HG03521 (cell line): Measurements from ENCODE around the gene TUSC2.

Source experiments
- ATAC-seq: cut with Tn5 transposase; IDR thresholded peaks from one replicate; pipeline ENCODE4 v1.9.1; 2021; ENCODE audit warnings: mild to moderate bottlenecking, moderate library complexity; ENCODE audit not compliant: unreplicated experiment

Gene TUSC2

GRCh38 chr3:50354850-50355249, 26.8 kb upstream of the TUSC2 start:
- no peak for ATAC-seq

DNA sequence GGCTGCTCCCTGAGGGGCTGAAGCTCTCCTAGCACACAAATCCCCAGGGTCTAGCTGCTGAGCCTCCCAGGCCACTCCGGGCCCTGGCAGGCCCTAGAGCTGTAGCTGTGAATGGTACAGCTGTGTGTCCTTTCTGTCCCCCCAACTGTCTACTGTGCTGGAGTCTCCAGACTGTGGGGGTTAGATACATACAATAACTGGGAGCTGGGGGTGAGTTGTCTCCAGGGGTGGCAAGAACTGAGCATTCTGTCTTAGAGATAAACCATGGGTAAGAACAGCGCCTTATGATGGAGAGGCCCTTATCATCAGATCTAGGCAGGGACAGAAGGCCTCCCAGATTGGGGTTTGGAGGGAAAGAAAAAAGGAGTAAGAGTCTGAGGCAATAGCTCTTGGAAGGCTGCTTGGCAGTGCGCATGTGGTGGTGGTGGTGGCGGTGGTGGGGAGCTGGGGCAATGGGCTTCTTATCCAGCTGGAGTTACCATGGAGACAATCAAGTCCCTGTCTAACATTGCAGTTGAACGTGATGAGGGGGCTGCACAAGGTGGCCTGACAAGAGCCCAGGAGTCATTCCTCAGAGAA, 26.3 kb upstream of the TUSC2 start:
- no peak for ATAC-seq

GRCh38 chr3:50353245-50354004, 25.4 kb upstream of the TUSC2 start:
- ATAC-seq: no peak

DNA sequence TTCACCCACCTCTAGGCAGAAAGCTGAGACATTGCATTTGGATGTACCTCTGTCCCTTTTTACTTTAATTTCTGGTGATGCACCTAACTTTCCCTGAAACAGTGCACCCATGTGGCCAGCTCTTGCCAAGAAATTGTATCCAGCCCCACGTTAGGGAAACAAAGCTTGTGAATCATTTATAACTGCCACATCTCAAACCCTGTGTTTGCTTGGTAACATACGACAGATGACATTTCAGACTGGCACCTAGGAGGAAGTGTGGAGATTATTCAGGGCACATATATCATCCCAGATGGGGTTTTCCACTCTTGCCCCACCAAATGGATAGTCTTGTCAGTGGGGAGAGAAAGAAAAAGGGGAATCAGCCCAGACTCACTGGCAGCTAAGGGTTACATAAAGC, 24.8 kb upstream of the TUSC2 start:
- no peak for ATAC-seq

GRCh38 chr3:50351323-50351697, 23.3 kb upstream of the TUSC2 start:
- no peak for ATAC-seq

GRCh38 chr3:50350527-50351322, 22.7 kb upstream of the TUSC2 start, which contains the start of the genes CYB561D2 and NPRL2:
Gene CYB561D2 (plus strand): TSS chr3:50350862. CDS start chr3:50351434, 572 bp downstream.
Gene NPRL2 (minus strand): TSS chr3:50350775. CDS start chr3:50350652, 123 bp downstream.
- ATAC-seq: peak; percentile 80

GRCh38 chr3:50350213-50350526, 22.1 kb upstream of the TUSC2 start:
- no peak for ATAC-seq

DNA sequence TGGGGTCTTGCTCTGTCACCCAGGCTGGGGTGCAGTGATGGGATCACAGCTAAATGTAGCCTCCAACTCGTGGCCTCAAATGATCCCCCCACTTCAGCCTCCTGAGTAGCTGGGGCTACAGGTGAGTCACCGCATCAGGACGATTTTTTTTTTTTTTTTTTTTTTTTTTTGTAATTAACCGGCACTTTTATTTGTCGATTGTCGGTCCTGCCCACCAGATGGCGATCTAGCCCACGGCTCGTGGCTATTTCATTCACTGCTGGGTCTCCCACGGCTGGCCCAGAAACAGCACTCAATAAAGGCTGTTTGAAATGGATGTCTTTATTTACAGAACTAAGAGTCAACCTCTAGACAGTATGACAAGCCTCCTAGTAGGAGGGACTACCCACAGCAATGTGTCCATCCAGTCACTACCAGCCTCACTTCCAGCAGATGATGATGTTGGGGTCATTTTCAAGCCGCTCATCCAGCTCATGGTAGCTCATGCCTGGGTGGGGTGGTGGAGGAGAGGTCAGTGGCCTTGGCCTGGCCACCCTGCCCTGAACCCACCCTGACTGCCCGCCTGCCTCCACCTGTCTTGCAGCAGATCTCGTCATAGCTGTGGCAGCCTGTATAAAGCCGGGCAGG, 19.3 kb upstream of the TUSC2 start:
- no peak for ATAC-seq

DNA sequence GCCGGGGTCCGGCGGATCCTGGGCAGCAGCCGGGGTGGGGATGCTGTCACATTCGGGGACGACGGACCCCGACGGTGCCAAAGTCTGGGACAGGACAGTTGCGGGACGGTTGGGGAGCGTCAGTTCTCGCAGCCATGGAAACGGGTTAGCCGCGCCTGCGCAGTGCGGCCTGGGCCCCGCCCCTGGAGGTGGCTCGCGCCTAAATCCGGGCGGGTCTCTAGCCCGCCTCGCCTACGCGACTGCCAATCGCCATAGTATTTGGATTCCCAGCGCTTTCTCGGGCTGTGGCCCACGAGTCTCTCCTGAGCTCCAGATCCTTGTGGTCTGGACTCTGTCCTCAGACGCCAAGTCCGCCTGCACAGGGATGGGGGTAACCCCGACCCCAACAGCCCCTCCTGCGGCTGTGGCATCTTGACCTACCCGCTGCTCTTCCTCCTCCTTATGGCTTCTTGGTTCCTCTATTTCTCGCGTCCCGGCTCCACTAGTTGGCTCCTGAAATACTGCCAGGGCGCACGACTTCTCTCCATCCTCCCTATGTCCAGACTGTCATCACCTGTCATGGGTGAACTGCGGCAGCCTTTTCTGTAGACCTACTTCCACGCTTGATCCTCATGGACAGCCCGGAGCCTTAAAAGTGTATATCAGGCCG, 17.7 kb upstream of the TUSC2 start, which contains the start of gene ZMYND10:
Gene ZMYND10, minus strand, starts transcription at position 147 of the 649 bp plus-strand sequence. CDS start 153 bp downstream, outside the sequence.
- ATAC-seq: no peak

- no peak for ATAC-seq
Observed at GRCh38 chr3:50345008-50345407, 17.0 kb upstream of the TUSC2 start.

DNA sequence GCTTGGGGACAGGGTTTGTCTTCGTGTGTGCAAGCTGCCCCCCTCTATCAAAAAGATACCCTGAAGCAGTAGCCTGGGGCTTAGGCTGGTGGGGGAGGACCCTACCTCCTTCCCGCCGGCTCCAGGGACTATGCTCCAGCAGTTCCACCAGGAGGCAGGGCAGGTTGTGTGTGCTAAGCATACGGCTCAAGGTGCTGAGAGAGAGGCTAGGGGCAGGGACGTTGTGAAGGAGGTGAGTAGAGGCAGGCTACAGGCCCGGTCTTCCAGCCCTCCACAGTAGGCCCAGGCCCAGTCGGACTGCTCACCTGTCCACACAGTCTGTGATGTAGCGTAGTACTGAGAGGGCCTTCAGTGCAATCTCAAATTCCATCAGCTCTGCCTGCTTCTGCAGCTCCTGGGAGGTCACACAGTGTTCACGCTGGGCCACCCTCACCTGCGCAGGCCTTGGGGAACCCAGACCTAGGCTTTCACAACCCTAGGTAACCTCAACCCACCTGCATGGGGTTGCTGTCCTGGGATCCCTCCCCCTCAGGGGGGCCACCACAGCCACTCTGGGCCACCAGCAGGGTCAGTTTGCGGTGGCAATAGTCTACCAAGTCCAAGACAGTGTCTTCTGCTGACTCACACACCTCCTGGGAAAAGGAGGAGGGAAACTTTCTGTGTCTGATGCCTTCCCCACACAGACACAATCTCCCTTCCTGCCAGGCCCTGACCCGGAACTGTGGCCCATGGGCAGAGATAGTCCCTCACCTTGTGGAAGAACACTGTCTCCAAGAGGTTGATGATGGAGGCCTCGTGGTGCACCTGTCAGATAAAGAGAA, 15.0 kb upstream of the TUSC2 start:
- no peak for ATAC-seq

DNA sequence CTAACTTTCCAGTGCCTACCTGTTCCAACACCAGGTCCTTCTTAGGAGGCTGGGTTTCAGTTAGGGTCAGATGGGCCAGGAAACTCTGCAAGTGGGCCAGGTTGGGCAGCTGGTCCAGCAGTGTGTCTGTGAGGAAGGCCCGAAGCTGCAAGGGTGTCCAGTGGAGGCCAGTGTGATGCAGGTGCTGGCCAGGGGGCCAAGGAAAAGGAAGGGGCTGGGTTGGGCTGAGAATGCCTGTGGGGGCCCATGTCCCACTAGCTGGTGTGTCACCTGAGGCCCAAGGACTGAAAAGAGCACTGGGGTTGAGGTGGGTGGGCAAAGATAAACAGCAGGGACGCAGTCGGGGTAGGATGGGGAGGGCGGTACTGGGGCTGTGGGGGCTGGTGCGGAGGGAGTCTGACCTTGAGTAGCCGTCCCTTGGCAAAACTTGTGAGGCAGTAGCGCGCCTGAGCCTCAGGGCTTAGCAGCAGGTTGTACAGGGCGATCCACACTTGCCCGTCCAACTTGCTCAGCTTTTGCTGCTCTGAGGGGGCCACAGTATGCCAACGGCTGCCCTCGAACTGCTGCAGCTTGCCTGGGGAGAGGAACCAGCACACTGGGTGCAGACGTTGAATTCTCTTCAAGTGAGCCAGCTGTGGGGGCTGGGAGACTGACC, 14.1 kb upstream of the TUSC2 start:
- ATAC-seq: no peak

GRCh38 chr3:50341537-50341936, 13.5 kb upstream of the TUSC2 start:
- ATAC-seq: no peak

DNA sequence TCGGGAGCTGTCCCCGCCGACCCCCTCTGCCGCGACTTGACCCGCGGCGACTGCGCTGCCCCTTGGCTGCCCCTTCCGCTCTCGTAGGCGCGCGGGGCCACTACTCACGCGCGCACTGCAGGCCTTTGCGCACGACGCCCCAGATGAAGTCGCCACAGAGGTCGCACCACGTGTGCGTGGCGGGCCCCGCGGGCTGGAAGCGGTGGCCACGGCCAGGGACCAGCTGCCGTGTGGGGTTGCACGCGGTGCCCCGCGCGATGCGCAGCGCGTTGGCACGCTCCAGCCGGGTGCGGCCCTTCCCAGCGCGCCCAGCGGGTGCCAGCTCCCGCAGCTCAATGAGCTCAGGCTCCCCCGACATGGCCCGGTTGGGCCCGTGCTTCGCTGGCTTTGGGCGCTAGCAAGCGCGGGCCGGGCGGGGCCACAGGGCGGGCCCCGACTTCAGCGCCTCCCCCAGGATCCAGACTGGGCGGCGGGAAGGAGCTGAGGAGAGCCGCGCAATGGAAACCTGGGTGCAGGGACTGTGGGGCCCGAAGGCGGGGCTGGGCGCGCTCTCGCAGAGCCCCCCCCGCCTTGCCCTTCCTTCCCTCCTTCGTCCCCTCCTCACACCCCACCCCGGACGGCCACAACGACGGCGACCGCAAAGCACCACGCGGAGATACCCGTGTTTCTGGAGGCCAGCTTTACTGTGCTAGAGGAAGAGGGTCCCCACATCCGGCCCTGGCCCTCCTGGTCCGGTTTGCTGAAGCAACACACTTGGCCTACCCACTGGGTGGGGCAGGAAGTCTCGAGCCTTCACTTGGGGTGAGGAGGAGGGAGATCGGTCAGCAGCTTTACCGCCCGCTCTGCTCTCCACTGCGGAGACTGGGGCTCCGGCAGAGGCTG, 12.7 kb upstream of the TUSC2 start, which contains the start of gene RASSF1:
Gene RASSF1, minus strand, starts transcription at position 389 of the 882 bp plus-strand sequence. Its CDS starts 31 bp downstream, at position 358.
- ATAC-seq: no peak

DNA sequence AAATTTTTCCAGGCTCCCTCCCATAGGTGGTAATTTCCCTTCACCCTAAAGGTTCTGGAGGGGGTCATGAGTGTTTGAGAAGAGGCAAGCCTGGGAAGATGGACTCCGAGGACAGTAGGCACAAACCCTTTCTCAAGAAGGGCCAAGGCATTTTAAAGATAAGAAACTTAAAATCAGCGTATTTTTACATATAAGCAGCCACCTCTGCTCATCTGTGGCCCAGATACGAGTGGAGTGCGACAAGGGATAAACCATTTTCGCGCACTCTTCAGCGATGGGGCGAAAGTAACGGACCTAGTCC, 12.1 kb upstream of the TUSC2 start:
- no peak for ATAC-seq

DNA sequence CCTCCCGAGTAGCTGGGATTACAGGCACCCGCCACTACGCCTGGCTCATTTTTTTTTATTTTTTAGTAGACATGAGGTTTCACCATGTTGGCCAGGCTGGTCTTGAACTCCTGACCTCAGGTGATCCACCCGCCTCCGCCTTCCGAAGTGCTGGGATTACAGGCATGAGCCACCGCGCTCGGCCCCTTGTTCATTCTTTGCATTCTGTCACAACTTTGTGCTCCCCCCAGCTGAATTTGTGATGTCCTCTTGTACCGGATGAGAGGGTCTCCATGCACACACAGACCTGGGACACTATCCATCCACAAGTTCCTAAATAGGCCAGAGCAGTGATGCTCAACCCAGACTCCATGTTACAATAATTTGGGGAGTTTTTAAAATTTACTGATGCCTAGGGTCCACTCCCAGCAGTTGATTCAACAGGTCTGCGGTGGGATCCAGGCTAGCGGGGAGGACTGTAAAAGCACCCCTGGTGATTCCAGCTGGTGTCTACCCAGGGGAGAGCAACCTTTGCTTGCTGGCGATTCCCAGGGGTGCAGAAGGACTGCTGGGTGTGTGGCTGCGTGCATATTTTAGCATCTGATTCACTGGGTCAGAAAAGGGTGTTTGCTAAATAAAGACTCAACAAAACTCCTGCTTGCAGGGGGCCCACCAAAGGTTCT, 11.6 kb upstream of the TUSC2 start:
- ATAC-seq: no peak

- ATAC-seq: no peak
Observed at GRCh38 chr3:50338965-50339364, 10.9 kb upstream of the TUSC2 start.
